T-helper 2 cell treated with Interferon-gamma antibody and Interleukin-4, amounts not matched to agents 100 ng/mL and 5 ng/mL, for 36 hours (primary cell): ENCODE data around the gene ZNF695. TPM values are rescaled to one million over a fixed set of nuclear protein-coding genes. Genes with fewer than 3 reads are reported as not detected.
"Not testable (repeated sequence)": the region's sequence is repeated elsewhere in the genome, so short reads cannot be mapped to it uniquely, and the experiment has no call there.

Experiments
- intact Hi-C: fragments of 100-400 bp; cut with micrococcal nuclease; formaldehyde crosslinking; loops from one replicate; pipeline ENCODE4 v1.15.1; 2023
- total RNA-seq: library from RNA; stranded (reverse); gene quantifications from 2 replicates; pipeline ENCODE4 v1.2.3, GENCODE V29; 2022

The ZNF695 gene
- total RNA-seq = 0.48 and 0.95 TPM in 2 replicates

DNA sequence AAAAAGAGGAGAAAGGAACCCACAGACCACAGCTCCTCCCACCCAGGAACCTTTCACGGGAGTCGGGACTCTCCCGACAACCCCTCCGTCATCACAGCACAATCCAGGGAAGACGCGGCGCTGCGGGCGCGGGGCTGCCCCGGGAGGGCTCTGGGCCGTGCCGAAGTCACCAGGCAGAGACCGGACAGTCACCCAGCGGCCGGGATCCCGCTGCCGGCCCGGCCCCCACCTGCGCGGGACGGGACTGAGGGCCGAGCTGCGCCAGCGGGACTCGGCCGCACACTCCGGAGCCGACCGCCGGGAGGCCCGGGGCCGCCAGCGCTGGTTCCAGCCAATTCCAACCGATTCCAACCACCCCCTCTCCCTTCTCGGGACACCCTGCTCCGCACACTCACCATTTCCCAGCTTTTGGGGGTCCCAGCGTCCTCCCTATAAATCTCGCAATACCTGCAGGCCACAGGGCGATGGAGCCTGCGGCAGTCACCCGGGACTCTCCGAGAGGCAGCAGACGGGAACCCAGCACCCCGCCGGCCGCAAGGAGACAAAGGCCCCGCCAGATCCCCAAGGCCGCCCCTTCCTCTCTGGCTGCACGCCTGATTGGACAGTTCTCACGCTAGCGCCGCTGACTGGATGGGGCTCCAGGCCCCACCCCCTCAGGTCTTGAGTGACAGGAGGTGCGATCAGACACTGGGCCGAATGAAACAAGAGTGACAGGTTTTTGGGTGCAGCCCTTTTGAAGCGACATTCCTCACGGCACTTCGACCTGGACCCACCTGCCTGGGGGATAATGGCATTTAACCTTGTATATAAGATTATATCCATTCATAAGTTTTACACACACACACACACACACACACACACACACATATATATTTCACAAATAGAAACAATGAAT lies at the start of gene ZNF695:
Gene ZNF695, minus strand, starts transcription at position 547 of the 895 bp plus-strand sequence. Its CDS starts 149 bp downstream, at position 398.
- intact Hi-C loops = no loop called here

DNA sequence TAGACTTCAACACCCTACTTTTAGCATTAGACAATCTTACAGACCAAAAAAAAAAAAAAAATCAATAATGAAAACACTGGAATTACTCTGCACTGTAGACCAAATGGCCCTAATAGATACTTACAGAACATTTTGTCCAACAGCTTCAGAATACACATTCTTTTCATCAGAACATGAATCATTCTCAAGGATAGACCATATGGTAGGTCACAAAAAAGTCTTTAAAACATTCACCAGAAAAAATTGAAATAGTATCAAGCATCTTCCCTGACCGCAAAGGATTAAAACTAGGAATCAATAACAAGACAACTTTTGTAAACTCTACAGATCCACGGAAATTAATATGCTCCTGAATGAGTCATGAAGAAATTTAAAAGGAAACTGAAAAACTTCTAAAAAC lies 48.2 kb upstream of the ZNF695 start:
- intact Hi-C loops = no loop called here

DNA sequence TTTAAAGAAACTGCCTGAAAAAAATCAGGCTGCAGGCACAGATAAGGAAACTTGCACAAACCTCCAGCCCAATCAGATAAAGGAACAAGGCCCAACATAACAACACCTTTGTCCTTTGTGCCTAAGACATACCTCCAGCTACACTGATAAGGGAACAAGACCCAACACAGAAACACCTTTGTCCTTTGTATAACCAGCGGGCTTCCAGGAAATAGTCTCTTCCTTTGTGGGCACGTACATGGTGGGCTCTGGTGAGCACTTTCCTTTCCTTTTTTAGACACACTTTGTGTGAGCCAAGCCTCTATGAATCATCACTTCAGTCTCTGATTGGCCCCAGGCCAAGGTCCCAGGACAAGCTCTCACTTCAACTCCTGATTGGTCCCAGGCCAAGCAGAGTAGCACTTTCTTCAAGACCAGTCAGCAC lies 47.1 kb upstream of the ZNF695 start:
- intact Hi-C loops = no loop called here

DNA sequence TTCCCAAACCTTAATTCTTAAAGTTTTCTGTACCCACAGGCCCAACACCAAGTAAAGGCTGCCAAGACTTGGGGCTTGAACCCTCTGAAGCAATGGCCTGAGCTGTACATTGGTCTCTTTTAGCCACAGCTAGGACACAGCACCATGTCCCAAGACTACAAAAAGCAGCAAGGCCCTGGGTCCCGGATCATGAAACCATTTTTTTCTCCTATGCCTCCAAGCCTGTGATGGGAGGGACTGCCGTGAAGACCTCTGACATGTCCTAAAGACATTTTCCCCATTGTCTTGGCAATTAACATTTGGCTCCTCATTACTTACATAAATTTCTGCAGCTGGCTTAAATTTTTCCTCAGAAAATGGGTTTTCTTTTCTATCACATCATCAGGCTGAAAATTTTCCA lies 39.8 kb upstream of the ZNF695 start:
- intact Hi-C loops = no loop called here

DNA sequence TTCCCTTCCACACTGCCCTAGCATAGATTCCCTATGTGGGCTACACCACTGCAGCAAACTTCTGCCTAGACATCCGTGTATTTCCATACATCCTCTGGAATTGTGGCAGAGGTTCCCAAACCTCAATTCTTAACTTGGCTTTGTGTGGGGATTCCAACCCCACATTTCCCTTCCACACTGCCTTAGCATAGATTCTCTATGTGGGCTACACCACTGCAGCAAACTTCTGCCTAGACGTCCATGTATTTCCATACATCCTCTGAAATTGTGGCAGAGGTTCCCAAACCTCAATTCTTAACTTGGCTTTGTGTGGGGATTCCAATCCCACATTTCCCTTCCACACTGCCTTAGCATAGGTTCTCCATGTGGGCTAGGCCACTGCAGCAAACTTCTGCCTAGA lies 39.4 kb upstream of the ZNF695 start:
- intact Hi-C loops = no loop called here

DNA sequence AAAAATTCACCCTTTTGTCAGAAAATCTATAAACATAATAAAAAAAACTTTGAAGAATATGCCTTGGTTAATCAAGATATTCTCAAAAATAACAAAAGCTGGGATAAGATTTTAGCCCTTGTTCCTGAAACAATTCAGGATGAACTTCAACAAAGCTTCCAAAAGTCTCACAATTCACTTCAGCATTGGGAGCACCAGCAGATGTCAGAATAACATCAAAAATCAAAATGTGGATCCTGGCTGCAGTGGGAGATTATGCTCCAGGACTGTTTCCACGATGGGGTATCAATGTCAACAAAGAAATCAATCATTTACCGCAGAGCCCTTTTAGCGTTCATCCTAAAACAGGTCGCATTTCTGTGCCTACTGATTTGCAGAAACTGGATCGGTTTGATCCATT lies 35.5 kb upstream of the ZNF695 start:
- intact Hi-C loops = no loop called here

DNA sequence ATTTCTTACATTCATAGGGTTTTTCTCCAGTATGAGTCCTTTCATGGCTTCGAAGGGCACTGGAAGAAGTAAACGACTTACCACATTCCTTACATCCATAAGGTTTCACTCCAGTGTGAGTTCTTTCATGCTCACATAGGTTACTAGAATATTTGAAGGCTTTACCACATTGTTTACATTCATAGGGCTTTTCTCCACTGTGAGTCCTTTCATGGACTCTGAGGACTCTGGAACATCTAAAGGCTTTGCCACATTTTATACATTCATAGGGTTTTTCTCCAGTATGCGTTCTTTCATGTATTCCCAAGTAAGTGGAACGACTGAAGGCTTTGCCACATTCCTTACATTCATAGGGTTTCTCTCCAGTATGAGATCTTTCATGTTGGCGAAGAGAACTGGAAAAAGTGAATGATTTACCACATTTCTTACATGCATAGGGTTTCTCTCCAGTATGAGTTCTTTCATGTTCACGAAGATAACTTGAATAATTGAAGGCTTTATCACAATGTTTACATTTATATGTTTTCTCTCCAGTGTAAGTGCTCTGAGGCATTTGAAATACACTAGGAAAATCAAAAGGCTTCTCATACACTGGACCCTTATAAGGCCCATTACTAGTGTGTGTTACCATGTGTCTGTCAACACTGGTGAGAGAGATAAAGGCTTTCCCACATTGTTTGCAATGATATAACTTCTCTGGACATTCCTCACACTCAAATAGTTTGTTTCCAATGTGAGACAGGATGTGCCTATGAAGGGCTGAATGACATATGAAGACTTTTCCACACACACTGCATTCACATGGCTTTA lies 29.9 kb upstream of the ZNF695 start:
- intact Hi-C loops = no loop called here

DNA sequence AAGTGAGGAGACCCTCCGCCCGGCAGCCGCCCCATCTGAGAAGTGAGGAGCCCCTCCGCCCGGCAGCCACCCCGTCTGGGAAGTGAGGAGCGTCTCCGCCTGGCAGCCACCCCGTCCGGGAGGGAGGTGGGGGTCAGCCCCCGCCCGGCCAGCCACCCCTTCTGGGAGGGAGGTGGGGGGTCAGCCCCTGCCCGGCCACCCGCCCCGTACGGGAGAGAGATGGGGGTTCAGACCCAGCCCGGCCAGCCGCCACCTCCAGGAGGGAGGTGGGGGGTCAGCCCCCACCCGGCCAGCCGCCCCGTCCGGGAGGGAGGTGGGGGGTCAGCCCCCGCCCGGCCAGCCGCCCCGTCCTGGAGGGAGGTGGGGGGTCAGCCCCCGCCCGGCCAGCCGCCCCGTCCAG lies 24.4 kb upstream of the ZNF695 start:
- intact Hi-C loops = not testable (repeated sequence)

DNA sequence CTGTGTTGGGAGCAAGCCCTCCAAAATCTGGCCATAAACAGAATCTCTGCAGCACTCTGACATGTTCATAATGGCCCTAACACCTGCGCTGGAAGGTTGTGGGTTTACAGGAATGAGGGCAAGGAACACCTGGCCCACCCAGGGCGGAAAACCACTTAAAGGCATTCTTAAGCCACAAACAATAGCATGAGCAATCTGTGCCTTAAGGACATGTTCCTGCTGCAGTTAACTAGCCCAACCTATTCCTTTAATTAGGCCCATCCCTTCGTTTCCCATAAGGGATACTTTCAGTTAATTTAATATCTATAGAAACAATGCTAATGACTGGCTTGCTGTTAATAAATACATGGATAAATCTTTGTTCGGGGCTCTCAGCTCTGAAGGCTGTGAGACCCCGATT lies 16.8 kb upstream of the ZNF695 start:
- intact Hi-C loops = not testable (repeated sequence)

DNA sequence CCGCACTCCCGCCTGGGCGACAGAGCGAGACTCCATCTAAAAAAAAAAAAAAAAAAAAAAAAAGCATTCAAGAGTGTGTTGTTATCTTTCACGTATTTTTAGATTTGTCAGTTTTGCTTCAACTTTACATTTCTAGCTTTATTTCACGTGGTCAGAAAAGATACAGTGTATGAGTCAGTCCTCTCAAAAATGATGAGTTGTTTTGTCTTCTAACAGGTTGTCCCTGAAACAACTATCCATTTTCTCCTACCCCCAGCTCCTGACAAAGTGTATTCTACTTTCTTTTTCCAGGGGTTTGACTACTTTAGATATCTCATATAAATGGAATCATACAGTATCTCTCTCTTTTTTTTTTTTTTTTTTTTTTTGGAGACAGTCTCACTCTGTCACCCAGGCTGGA lies 5.5 kb upstream of the ZNF695 start:
- intact Hi-C loops = no loop called here

DNA sequence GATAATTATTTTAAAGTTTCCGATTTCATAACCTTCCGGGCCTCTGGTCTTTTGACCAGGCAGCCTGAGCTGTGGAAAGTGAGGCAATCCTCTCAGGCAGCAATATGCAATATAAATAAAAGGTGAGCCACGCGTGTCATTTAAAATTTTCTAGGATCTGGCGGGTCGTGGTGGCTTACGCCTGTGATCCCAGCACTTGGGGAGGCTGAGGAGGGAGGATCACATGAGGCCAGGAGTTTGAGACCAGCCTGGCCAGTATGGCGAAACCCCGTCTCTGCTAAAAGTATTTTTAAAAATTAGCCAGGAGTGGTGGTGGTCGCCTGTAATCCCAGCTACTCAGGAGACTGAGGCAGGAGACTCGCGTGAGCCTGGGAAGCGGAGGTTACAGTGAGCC lies 546 bp upstream of the ZNF695 start:
- intact Hi-C loops = no loop called here

DNA sequence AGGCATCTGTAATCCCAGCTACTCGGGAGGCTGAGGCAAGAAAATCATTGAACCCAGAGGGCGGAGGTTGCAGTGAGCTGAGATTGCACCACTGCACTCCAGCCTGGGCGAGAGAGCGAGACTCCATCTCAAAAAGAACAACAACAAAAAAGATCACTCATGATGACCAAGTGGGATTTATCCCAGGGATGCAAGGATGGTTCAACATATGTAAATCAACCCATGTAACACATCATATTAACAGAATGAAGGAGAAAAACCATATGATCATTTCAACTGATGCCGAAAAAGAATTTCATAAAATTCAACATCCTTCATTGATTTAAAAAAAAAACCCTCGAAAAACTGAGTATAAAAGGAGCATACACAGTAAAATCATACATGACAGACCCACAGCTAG lies 3.8 kb downstream of the ZNF695 start:
- intact Hi-C loops = not testable (repeated sequence)

DNA sequence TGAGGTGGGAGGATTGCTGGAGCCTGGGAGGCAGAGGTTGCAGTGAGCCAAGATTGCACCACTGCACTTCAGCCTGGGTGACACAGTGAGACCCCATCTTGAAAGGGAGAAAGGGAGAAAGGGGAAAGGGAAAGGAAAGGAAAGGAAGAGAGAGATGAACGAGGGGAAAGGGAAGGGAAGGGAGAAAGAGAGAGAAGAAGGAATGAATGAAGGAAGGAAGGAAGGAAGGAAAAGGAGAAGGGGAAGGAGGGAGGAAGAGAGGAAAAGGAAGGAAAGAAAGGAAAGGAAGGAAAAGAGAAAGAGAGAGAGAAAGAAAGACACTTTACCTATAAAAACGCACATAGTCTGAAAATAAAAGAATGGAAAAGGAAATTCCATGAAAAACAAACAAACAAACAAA lies 18.0 kb downstream of the ZNF695 start:
- intact Hi-C loops = no loop called here

DNA sequence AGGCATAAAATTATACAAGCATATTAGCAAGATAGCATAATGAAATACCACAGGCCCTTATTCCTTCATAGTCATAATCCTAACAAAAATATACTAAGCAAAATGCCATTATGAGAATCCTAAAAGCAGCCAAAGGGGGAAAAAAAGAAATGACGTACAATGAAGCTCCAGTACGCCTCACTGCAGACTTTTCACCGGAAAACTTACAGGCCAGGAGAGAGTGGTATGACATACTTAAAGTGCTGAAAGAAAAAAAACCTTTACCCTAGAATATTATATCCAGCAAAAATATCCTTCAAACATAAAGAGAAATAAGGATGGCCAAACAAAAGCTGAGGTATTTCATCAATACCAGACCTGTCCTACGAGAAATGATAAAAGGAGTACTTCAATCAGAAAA lies 19.5 kb downstream of the ZNF695 start:
- intact Hi-C loops = no loop called here

DNA sequence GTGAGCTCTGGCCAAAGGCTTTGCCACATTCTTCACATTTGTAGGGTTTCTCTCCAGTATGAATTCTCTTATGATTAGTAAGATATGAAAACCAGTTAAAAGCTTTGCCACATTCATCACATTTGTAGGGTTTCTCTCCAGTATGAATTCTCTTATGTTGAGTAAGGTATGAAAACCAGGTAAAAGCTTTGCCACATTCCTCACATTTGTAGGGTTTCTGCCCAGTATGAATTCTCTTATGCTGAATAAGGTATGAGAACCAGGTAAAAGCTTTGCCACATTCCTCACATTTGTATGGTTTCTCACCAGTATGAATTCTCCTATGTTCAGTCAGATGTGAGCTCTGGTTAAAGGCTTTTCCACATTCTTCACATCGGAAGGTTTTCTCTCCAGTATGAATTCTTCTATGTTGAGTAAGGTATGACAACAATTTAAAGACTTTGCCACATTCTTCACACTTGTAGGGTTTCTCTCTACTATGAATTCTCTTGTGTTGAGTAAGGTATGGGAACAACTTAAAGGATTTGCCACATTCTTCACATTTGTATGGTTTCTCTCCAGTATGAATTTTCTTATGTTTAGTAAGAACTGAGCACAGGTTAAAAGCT lies 20.7 kb downstream of the ZNF695 start:
- intact Hi-C loops = no loop called here

DNA sequence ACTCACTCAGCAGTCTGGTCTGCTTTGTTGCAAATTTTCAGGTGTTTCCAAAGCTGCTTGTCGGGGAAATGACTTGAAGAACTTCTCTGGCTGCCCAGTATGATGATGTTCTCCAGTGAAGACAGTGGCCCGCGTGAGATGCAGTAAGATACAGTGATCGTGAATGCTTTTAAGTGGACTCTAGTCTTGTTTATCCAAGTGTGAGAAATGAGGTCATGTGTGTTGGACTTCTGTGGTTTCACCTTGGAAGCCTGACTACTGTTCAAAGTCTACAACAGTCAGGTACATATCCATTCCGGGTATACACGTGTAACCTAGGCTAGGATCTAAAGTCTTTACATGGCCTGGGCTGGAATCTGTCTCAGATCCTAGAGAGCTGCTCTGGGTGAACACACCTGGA lies 29.1 kb downstream of the ZNF695 start:
- intact Hi-C loops = no loop called here

DNA sequence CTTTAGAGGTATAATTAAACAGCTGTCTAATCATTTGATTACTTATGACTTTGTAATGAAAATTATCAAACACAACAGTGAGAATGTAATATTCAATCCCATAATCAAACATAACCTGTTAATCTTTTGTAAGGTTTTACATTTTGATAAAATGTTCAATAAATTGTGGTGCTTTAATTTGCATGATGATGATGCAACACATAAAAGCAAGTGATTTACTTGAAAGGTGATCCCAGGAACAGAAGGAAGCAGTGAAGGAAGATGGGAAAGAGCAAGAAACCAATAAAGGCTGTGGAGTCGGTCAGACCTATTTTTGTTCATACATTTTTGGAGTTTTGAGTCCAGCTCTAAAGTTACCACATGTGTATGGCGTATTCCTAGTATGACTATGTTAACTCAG lies 29.6 kb downstream of the ZNF695 start:
- intact Hi-C loops = no loop called here

DNA sequence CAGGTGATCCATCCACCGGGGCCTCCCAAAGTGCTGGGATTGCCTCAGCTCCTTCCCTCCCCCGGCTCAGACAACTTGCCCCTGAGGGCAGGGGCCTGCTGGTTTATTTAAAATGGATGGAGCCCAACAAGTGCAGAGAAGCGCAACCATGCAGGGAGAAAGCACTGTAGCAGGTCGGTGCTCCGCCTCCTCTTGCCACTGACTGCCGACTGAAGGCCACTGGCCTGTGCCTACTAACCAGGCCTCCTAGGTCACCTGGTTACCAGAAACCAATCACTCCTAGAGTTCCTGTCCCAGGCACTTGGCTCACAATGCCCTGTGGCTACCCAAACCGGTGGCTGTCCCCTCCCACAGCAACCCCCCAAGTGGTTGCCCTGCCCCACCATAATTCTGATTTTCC lies 35.9 kb downstream of the ZNF695 start:
- intact Hi-C loops = loop anchor here (1.0 kb wide), 1 partner anchor 65 kb away; no protein-coding TSS in a partner anchor

DNA sequence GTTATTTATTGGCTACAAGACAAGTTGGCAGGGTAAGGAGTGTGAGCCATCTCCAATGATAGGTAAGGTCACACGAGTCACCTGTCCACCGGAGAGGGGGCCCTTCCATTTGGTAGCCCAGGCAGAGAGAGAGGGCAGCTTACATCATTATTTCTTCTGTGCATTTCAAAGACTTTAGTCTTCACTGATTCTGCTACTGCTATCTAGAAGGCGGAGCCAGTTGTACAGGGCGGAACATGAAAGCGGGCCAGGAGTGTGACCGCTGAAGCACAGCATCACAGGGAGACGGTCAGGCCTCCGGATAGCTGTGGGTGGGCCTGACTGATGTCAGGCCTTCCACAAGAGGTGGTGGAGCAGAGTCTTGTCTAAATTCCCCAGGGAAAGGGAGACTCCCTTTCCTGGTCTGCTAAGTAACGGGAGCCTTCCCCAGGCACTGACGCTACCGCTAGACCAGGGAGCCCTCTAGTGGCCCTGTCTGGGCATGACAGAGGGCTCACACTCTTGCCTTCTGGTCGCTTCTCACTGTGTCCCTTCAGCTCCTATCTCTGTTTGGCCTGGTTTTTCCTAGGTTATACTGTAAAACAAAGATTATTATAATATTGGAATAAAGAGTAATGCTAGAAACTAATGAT lies 36.7 kb downstream of the ZNF695 start:
- intact Hi-C loops = loop anchor here (1.0 kb wide), 1 partner anchor 64 kb away; no protein-coding TSS in a partner anchor

DNA sequence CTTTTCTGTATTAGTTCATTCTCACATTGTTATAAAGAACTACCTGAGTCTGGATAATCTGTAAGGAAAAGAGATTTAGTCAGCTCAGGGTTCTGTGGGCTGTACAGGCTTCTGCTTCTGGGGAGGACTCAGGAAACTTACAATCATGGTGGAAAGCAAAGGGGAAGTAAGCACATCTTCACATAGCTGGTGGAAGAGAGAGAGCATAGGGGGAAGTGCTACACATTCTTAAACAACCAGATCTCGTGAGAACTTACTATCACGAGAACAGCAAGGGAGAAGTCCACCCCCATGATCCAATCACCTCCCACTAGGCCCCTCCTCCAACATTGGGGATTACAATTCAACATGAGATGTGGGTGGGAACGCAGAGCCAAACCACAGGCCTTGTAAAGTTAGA lies 38.2 kb downstream of the ZNF695 start:
- intact Hi-C loops = no loop called here

DNA sequence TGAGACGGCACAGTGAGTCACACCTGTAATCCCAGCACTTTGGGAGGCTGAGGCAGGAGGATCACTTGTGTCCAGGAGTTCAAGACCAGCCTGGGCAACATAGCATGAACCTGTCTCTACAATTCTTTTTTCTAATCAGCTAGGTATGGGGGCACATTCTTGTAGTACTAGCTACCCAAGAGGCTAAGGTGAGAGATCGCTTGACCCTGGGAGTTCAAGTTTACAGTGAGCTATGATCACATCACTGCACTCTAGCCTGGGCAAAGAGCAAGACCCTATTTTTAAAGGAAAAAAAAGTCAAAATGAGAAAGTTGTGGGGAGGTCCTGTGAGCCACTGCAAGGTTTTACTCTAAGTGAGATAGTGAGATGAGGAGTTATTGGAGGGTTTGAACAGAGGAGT lies 41.4 kb downstream of the ZNF695 start:
- intact Hi-C loops = no loop called here
